Measurements from ENCODE around the gene NCBP1.

Gene NCBP1

GRCh38 chr9:97710356-97711222, 77.0 kb downstream of the NCBP1 start:
- peak in 1 of 2 donors; percentile 47 for DNase-seq (ENCODE audit: low read depth in 1 of 2, low spot score in 1 of 2)

- no peak for DNase-seq (ENCODE audit: low read depth in 1 of 2, low spot score in 1 of 2)
Observed at GRCh38 chr9:97711223-97711626, 77.6 kb downstream of the NCBP1 start.

- no peak for DNase-seq (ENCODE audit: low read depth in 1 of 2, low spot score in 1 of 2)
Observed at GRCh38 chr9:97714435-97714834, 80.8 kb downstream of the NCBP1 start.

GRCh38 chr9:97717866-97718265, 84.2 kb downstream of the NCBP1 start:
- no peak for DNase-seq (ENCODE audit: low read depth in 1 of 2, low spot score in 1 of 2)

GRCh38 chr9:97721396-97721795, 87.8 kb downstream of the NCBP1 start:
- DNase-seq (ENCODE audit: low read depth in 1 of 2, low spot score in 1 of 2) = no peak

- no peak for DNase-seq (ENCODE audit: low read depth in 1 of 2, low spot score in 1 of 2)
Observed at GRCh38 chr9:97722331-97722730, 88.7 kb downstream of the NCBP1 start.
